Measurements from ENCODE around the gene ULK4.
"Not testable (repeated sequence)": the region's sequence is repeated elsewhere in the genome, so short reads cannot be mapped to it uniquely, and the experiment has no call there.

ULK4 gene

GRCh38 chr3:41446316-41446715 is 515.6 kb downstream of the ULK4 start:
- not testable (repeated sequence) for DNase-seq (ENCODE audit: low read depth in 3 of 3)

- no peak for DNase-seq (ENCODE audit: low read depth in 3 of 3)
Measured at GRCh38 chr3:41441568-41441967, 520.3 kb downstream of the ULK4 start.

GRCh38 chr3:41441139-41441538 is 520.8 kb downstream of the ULK4 start:
- DNase-seq (ENCODE audit: low read depth in 3 of 3), result no peak

GRCh38 chr3:41436983-41437382 is 524.9 kb downstream of the ULK4 start:
- no peak for DNase-seq (ENCODE audit: low read depth in 3 of 3)

- no peak for DNase-seq (ENCODE audit: low read depth in 3 of 3)
Measured at GRCh38 chr3:41434781-41435180, 527.1 kb downstream of the ULK4 start.

GRCh38 chr3:41431386-41431785 is 530.5 kb downstream of the ULK4 start:
- DNase-seq (ENCODE audit: low read depth in 3 of 3), result no peak

GRCh38 chr3:41430886-41431285 is 531.0 kb downstream of the ULK4 start:
- no peak for DNase-seq (ENCODE audit: low read depth in 3 of 3)

GRCh38 chr3:41430391-41430790 is 531.5 kb downstream of the ULK4 start:
- DNase-seq (ENCODE audit: low read depth in 3 of 3), result no peak

- DNase-seq (ENCODE audit: low read depth in 3 of 3), result no peak
Measured at GRCh38 chr3:41426485-41426884, 535.4 kb downstream of the ULK4 start.

GRCh38 chr3:41424543-41425300 is 537.2 kb downstream of the ULK4 start:
- DNase-seq (ENCODE audit: low read depth in 3 of 3), result no peak

- DNase-seq (ENCODE audit: low read depth in 3 of 3), result no peak
Measured at GRCh38 chr3:41419809-41420208, 542.1 kb downstream of the ULK4 start.

GRCh38 chr3:41418961-41419691 is 542.8 kb downstream of the ULK4 start:
- DNase-seq (ENCODE audit: low read depth in 3 of 3), result peak in 1 of 3 donors; percentile 1

- no peak for DNase-seq (ENCODE audit: low read depth in 3 of 3)
Measured at GRCh38 chr3:41417574-41417973, 544.3 kb downstream of the ULK4 start.

GRCh38 chr3:41411065-41411464 is 550.8 kb downstream of the ULK4 start:
- DNase-seq (ENCODE audit: low read depth in 3 of 3), result no peak

- no peak for DNase-seq (ENCODE audit: low read depth in 3 of 3)
Measured at GRCh38 chr3:41405466-41405865, 556.4 kb downstream of the ULK4 start.

GRCh38 chr3:41404582-41404981 is 557.3 kb downstream of the ULK4 start:
- DNase-seq (ENCODE audit: low read depth in 3 of 3), result no peak

- no peak for DNase-seq (ENCODE audit: low read depth in 3 of 3)
Measured at GRCh38 chr3:41394896-41395295, 567.0 kb downstream of the ULK4 start.

- not testable (repeated sequence) for DNase-seq (ENCODE audit: low read depth in 3 of 3)
Measured at GRCh38 chr3:41370765-41371535, 591.0 kb downstream of the ULK4 start.

- DNase-seq (ENCODE audit: low read depth in 3 of 3), result no peak
Measured at GRCh38 chr3:41370307-41370706, 591.6 kb downstream of the ULK4 start.

GRCh38 chr3:41369838-41370237 is 592.1 kb downstream of the ULK4 start:
- DNase-seq (ENCODE audit: low read depth in 3 of 3), result no peak

GRCh38 chr3:41365973-41366372 is 595.9 kb downstream of the ULK4 start:
- DNase-seq (ENCODE audit: low read depth in 3 of 3), result no peak

- DNase-seq (ENCODE audit: low read depth in 3 of 3), result no peak
Measured at GRCh38 chr3:41364736-41365135, 597.2 kb downstream of the ULK4 start.

Measured in stimulated activated CD4-positive, alpha-beta T cell treated with anti-CD3 and anti-CD28 coated beads, TNF-alpha, amount 100 ng/mL, for 48 hours (primary cell).